SK-N-SH treated with all-trans-retinoic acid at 6 μM for 48 hours (cell line): ENCODE results near the gene CDH20.

Experiments used
- ATAC-seq: fragments of 200-7000 bp; cut with Tn5 transposase; 3 replicates; pipeline ENCODE4 v1.9.1; 2020; ENCODE audit warnings: mild to moderate bottlenecking, moderate library complexity
- ARNTL ChIP-seq: fragments of 450-650 bp; formaldehyde crosslinking; IDR thresholded peaks from 2 replicates; pipeline ENCODE4 v1.5.0; 2020; ENCODE audit warnings: low read depth, mild to moderate bottlenecking, moderate library complexity, borderline replicate concordance
- BACH2 ChIP-seq: fragments of 250-450 bp; sonication (Bioruptor Pico); IDR thresholded peaks from 2 replicates; pipeline ENCODE4 v1.9.0; 2021; ENCODE audit warnings: mild to moderate bottlenecking, borderline replicate concordance
- CSDC2 ChIP-seq: fragments of 250-450 bp; sonication (Bioruptor Pico); IDR thresholded peaks from 2 replicates; pipeline ENCODE4 v1.5.0; 2020; ENCODE audit warnings: mild to moderate bottlenecking, moderate library complexity
- ESRRG ChIP-seq: fragments of 250-450 bp; sonication (Bioruptor Pico); IDR thresholded peaks from 2 replicates; pipeline ENCODE4 v1.6.1; 2021; ENCODE audit warnings: mild to moderate bottlenecking
- GLIS3 ChIP-seq: fragments of 250-450 bp; sonication (Bioruptor Pico); IDR thresholded peaks from 2 replicates; pipeline ENCODE4 v1.5.0; 2020; ENCODE audit warnings: mild to moderate bottlenecking, moderate library complexity
- ISL1 ChIP-seq: fragments of 250-450 bp; sonication (Bioruptor Pico); IDR thresholded peaks from 2 replicates; pipeline ENCODE4 v2.1.2; 2022; ENCODE audit warnings: mild to moderate bottlenecking, moderate library complexity
- OSR1 ChIP-seq: fragments of 250-450 bp; sonication (Bioruptor Pico); IDR thresholded peaks from 2 replicates; pipeline ENCODE4 v1.8.0; 2022; ENCODE audit warnings: moderate library complexity, mild to moderate bottlenecking, inconsistent platforms
- PATZ1 ChIP-seq: fragments of 250-450 bp; sonication (Bioruptor Pico); IDR thresholded peaks from 2 replicates; pipeline ENCODE4 v1.8.0; 2020; ENCODE audit warnings: mild to moderate bottlenecking, moderate library complexity, borderline replicate concordance
- PPARA ChIP-seq: fragments of 250-450 bp; sonication (Bioruptor Pico); IDR thresholded peaks from 2 replicates; pipeline ENCODE4 v1.5.0; 2020; ENCODE audit warnings: mild to moderate bottlenecking, borderline replicate concordance
- RARB ChIP-seq: fragments of 250-450 bp; sonication (Bioruptor Pico); IDR thresholded peaks from 2 replicates; pipeline ENCODE4 v1.8.0; 2021; ENCODE audit warnings: mild to moderate bottlenecking, moderate library complexity
- SNAI2 ChIP-seq: fragments of 250-450 bp; sonication (Bioruptor Pico); IDR thresholded peaks from 2 replicates; pipeline ENCODE4 v1.5.0; 2020; ENCODE audit warnings: mild to moderate bottlenecking, moderate library complexity
- TCF4 ChIP-seq: fragments of 250-450 bp; sonication (Bioruptor Pico); IDR thresholded peaks from 2 replicates; pipeline ENCODE4 v1.8.0; 2021; ENCODE audit warnings: mild to moderate bottlenecking, moderate library complexity, borderline replicate concordance
- TOX ChIP-seq: fragments of 250-450 bp; sonication (Bioruptor Pico); IDR thresholded peaks from 2 replicates; pipeline ENCODE4 v1.8.0; 2021; ENCODE audit warnings: mild to moderate bottlenecking, moderate library complexity, borderline replicate concordance
- TSHZ2 ChIP-seq: fragments of 250-450 bp; sonication (Bioruptor Pico); IDR thresholded peaks from 2 replicates; pipeline ENCODE4 v1.5.0; 2020; ENCODE audit warnings: mild to moderate bottlenecking, moderate library complexity
- ZFP3 ChIP-seq: fragments of 250-450 bp; sonication (Bioruptor Pico); IDR thresholded peaks from 2 replicates; pipeline ENCODE4 v1.5.0; 2020; ENCODE audit warnings: mild to moderate bottlenecking, moderate library complexity
- ZNF70 ChIP-seq: fragments of 450-650 bp; formaldehyde crosslinking; IDR thresholded peaks from 2 replicates; pipeline ENCODE4 v1.5.0; 2020; ENCODE audit warnings: mild to moderate bottlenecking, moderate library complexity
- ZNF8 ChIP-seq: fragments of 450-650 bp; formaldehyde crosslinking; IDR thresholded peaks from 2 replicates; pipeline ENCODE4 v1.5.0; 2020; ENCODE audit warnings: mild to moderate bottlenecking, moderate library complexity
- TF ChIP-seq, protein P1 (sequence below): fragments of 250-450 bp; sonication (Bioruptor Pico); IDR thresholded peaks from 2 replicates; pipeline ENCODE4 v1.5.1; 2020; ENCODE audit warnings: low read depth, mild to moderate bottlenecking, moderate library complexity
- TF ChIP-seq, protein P2 (sequence below): fragments of 250-450 bp; sonication (Bioruptor Pico); IDR thresholded peaks from 2 replicates; pipeline ENCODE4 v1.8.0; 2021; ENCODE audit warnings: low read depth, mild to moderate bottlenecking, moderate library complexity, borderline replicate concordance
- TF ChIP-seq, protein P3 (sequence below): fragments of 250-450 bp; sonication (Bioruptor Pico); IDR thresholded peaks from 2 replicates; pipeline ENCODE4 v1.5.1; 2021; ENCODE audit warnings: mild to moderate bottlenecking, moderate library complexity

CDH20 gene

GRCh38 chr18:61542596-61542995 is 209.4 kb downstream of the CDH20 start:
- TF ChIP-seq, protein P1, sequence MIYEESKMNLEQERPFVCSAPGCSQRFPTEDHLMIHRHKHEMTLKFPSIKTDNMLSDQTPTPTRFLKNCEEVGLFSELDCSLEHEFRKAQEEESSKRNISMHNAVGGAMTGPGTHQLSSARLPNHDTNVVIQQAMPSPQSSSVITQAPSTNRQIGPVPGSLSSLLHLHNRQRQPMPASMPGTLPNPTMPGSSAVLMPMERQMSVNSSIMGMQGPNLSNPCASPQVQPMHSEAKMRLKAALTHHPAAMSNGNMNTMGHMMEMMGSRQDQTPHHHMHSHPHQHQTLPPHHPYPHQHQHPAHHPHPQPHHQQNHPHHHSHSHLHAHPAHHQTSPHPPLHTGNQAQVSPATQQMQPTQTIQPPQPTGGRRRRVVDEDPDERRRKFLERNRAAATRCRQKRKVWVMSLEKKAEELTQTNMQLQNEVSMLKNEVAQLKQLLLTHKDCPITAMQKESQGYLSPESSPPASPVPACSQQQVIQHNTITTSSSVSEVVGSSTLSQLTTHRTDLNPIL, result no peak
- TF ChIP-seq, protein P2, sequence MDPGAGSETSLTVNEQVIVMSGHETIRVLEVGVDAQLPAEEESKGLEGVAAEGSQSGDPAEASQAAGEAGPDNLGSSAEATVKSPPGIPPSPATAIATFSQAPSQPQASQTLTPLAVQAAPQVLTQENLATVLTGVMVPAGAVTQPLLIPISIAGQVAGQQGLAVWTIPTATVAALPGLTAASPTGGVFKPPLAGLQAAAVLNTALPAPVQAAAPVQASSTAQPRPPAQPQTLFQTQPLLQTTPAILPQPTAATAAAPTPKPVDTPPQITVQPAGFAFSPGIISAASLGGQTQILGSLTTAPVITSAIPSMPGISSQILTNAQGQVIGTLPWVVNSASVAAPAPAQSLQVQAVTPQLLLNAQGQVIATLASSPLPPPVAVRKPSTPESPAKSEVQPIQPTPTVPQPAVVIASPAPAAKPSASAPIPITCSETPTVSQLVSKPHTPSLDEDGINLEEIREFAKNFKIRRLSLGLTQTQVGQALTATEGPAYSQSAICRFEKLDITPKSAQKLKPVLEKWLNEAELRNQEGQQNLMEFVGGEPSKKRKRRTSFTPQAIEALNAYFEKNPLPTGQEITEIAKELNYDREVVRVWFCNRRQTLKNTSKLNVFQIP (CRISPR knock-in tag), result no peak
- no peak for TF ChIP-seq BACH2 (CRISPR knock-in tag)
- TF ChIP-seq ZNF70, result no peak
- TF ChIP-seq OSR1, result no peak
- TF ChIP-seq GLIS3 (CRISPR knock-in tag), result no peak
- TF ChIP-seq ZNF8 (CRISPR knock-in tag), result no peak
- TF ChIP-seq TCF4 (CRISPR knock-in tag), result no peak
- no peak for TF ChIP-seq PPARA (CRISPR knock-in tag)
- no peak for TF ChIP-seq PATZ1 (CRISPR knock-in tag)
- TF ChIP-seq ESRRG (CRISPR knock-in tag), result no peak
- ATAC-seq, result no peak

DNA sequence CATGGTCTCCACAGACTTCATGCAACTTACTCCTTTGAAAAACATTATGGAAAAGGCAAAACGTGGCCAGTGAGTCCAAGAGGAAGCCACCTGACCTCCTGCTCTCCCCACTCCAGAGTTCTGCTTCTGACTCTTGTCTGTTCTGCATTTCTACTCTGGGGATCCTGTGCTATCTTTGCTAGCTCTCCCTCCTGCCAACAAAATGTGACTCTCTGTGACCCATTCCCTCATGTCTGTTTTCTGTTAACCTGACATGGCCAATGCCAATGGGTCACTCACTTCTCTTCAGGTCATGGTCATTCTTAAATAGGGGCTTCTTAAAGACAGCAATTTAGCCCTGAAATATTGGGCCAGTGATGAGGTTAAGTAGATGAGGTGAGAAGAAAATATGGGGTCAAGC is 210.3 kb downstream of the CDH20 start:
- TF ChIP-seq SNAI2 (CRISPR knock-in tag) (no peak), ISL1 (CRISPR knock-in tag) (no peak), RARB (no peak), OSR1 (no peak), GLIS3 (CRISPR knock-in tag) (no peak)
- TF ChIP-seq, protein P1, result no peak
- TF ChIP-seq, protein P3, sequence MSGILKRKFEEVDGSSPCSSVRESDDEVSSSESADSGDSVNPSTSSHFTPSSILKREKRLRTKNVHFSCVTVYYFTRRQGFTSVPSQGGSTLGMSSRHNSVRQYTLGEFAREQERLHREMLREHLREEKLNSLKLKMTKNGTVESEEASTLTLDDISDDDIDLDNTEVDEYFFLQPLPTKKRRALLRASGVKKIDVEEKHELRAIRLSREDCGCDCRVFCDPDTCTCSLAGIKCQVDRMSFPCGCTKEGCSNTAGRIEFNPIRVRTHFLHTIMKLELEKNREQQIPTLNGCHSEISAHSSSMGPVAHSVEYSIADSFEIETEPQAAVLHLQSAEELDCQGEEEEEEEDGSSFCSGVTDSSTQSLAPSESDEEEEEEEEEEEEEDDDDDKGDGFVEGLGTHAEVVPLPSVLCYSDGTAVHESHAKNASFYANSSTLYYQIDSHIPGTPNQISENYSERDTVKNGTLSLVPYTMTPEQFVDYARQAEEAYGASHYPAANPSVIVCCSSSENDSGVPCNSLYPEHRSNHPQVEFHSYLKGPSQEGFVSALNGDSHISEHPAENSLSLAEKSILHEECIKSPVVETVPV, result no peak
- no peak for ATAC-seq

DNA sequence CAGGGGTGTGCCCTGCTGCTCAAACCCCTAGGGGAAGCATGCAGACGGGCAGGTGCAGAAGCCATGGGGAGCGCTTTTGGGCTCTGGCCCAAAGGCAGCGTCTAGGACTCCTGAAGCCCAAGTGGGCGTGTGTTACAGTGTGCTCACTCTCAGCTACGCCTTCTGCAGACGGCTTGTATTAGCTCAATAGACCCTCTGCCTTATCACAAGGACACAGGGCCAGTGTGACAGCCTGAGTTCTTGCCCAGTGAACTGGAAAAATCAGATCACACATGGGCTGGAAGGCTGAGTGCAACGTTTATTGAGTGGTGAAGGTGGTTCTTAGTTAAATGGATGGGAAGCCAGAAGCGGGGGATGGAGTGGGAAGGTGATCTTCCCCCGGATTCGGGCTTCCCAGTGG is 210.9 kb downstream of the CDH20 start:
- TF ChIP-seq TSHZ2 (CRISPR knock-in tag), result no peak
- no peak for ATAC-seq

DNA sequence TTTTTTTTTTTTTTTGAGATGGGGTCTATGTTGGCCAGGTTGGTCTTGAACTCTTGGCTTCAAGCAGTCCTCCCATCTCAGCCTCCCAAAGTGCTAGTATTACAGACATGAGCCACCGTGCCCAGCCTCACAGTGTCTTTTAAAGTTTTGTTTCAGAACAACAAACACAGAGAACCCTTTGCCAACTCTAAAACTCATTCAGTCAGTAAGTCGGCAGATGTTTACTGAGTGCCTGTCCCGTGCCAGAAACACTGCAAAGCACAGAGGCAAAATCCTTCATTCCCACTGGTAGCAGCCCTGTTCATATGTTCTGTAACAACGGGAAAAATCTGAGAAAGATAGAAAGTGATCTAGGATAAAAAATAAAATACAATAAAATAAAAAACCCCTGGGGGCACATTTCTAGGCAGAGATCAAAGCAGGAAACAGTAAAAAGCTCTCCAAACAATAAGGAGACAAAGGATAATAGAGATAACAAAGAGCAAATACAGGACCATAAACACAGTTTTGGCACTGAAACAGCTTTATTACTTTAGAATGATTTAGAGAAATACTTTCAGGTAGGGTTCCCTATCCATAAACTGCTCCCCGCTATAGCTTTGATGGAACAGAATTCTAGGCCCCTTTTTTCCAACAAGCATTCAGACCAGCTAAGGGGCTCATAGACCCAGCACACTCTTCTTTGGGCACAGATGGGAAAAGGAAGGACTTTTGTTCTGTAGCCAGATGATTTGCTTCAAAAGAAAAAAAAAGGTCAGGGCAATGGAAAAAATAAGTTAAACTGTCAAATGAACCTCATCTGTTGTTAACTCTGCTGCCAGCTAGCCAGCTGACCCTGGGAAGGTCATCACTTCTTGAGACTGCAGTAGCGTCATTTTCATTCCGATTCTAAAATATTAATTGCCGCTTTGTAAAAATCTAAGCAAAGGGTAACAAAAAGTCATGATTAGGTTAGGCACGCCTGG is 212.3 kb downstream of the CDH20 start:
- no peak for ATAC-seq

More for the DNA sequence above, 212.3 kb downstream of the CDH20 start:
- TF ChIP-seq TCF4 (CRISPR knock-in tag), result no peak
- no peak for TF ChIP-seq PATZ1 (CRISPR knock-in tag)
- no peak for TF ChIP-seq BACH2 (CRISPR knock-in tag)
- no peak for TF ChIP-seq OSR1
- no peak for TF ChIP-seq ZFP3 (CRISPR knock-in tag)
- TF ChIP-seq SNAI2 (CRISPR knock-in tag), result no peak
- no peak for TF ChIP-seq ESRRG (CRISPR knock-in tag)
- TF ChIP-seq GLIS3 (CRISPR knock-in tag), result no peak
- no peak for TF ChIP-seq TOX (CRISPR knock-in tag)
- no peak for TF ChIP-seq ARNTL (CRISPR knock-in tag)
- TF ChIP-seq CSDC2 (CRISPR knock-in tag), result no peak
- no peak for TF ChIP-seq RARB
